Breast epithelium (tissue), 3 donors: ENCODE results near the gene CMKLR1.

Source experiments
- CTCF ChIP-seq, 3 donors: fragments of 450-650 bp; IDR thresholded peaks; one replicate each; pipeline ENCODE4 v1.5.1; 2016 to 2017; ENCODE audit warnings: antibody characterized with exemption in 3 of 3, mild to moderate bottlenecking in 3 of 3, moderate library complexity in 3 of 3
- POLR2A ChIP-seq: fragments of 450-650 bp; IDR thresholded peaks from one replicate; pipeline ENCODE4 v1.6.1; 2016; ENCODE audit warnings: antibody characterized with exemption, mild to moderate bottlenecking, moderate library complexity
- POLR2AphosphoS5 ChIP-seq, 3 donors: sonication (generic); formaldehyde crosslinking; IDR thresholded peaks; one replicate each; pipeline ENCODE4 v1.6.1; 2017; ENCODE audit warnings: antibody characterized with exemption in 3 of 3

- no peak for TF ChIP-seq POLR2A
- no peak for TF ChIP-seq CTCF (IDR thresholded peaks at IDR 0.05)
- TF ChIP-seq POLR2AphosphoS5 (IDR thresholded peaks at IDR 0.05): no peak
Observed at GRCh38 chr12:108367436-108367835, 28.3 kb upstream of the CMKLR1 start.
